NCI-H748 (cell line): ENCODE results near the gene ANK2.

Experiments used
- DNase-seq: peaks from one replicate; lab custom pipeline; 2025; ENCODE audit not compliant: unreplicated experiment; lab: John Stamatoyannopoulos, UW

ANK2 gene

DNA sequence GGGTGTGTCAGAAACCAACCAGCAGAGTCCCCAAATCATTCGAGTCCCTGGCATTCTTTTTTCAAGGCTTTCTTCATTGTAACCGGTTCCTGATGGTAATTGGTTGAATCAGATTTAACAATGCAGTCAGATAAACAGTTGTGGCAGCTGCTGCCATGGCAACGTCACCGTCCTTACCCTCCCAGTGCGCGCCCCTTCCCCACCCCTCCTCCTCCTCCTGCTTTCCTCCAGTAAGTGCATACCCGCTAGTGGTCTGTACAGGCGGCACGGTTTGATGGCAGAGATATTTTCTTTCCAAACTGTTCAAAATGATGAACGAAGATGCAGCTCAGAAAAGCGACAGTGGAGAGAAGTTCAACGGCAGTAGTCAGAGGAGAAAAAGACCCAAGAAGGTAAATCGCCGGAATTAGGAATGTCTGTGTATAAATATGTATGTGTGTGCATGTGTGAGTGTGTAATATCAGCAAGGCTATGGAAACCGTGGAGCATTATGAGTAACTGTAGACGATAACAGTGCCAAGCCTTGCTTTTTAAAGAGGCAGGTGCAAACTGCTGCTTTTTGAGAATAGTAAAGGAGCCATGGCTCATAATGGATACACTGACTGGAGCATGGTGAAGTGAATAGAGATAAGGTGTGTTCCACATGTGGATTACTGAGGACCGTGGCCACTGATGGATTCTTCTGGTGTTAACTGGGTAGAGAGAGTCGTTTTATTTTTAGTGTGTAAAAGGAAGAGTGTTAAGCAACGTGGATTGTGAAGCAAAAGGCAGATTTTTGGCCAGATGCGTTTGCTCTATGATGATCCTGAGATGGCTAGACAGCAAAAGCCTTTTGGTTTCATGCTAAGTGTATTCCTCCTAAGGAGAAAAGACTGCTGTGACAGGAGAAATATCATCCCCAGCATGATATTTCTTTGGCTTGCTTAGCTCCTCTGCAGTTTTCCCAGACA lies at the start of gene ANK2:
Gene ANK2 (plus strand): TSS at position 233 of the 950 bp plus-strand sequence. CDS start 76 bp downstream, at position 309.
- DNase-seq, result peak; percentile 97

GRCh38 chr4:113003841-113004240 lies 45.6 kb upstream of the ANK2 start:
- no peak for DNase-seq

DNA sequence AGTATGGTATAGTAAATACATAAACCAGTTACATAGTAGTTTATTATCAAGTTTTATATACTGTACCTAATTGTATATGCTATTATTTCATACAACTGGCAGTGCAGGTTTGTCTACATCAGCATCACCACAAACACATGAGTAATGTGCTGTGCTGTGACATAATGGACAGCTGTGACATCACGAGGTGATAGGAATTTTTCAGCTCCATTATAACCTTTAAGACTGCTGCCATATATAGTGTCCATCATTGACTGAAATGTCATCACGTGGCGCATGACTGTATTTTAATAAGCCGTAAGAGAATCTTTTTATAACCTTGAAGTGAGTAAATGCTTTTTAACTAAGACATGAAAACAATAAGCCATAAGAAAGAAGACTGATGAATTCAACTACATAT lies 44.8 kb upstream of the ANK2 start:
- no peak for DNase-seq

DNA sequence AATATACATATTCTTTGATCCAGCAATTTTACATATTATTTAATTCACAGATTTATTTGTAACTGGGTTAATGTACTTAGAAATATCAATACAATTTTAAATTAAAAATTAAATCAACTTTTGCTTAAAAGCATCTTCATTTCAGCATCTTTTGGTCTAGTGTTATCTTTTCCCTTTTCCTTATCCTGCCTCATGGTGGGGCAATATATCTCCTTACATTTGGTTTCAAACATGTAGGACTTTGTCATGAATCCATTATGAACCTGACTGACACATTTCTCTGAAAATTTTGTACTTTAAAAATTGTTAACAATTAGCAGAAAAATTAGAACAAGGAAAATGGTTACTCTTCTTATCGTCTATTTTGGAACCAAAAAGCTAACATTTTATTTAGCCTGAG lies 42.8 kb upstream of the ANK2 start:
- peak; percentile 7 for DNase-seq

DNA sequence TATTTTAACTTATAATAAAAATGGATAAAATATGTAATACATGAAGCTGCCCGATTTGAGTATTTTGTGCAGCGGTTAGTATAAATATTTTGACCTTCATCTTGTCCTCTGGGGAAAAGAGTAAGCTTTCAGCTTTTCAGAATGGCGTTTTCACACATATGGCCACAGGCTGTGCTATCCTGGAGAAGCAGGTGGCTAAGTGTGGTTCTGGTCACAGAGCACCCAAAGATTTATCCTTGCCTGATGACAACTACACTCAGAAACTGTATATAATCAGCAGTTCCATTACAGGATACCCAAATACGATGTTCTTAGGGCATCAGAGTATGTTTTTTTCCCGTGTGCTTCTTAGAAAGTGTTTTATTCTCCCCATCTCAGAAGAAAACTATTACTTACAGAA lies 42.3 kb upstream of the ANK2 start:
- DNase-seq, result peak; percentile 26

GRCh38 chr4:113008135-113008534 lies 41.3 kb upstream of the ANK2 start:
- peak; percentile 5 for DNase-seq

- peak; percentile 38 for DNase-seq
These were observed 40.7 kb upstream of the ANK2 start for GRCh38 chr4:113008716-113009115.

DNA sequence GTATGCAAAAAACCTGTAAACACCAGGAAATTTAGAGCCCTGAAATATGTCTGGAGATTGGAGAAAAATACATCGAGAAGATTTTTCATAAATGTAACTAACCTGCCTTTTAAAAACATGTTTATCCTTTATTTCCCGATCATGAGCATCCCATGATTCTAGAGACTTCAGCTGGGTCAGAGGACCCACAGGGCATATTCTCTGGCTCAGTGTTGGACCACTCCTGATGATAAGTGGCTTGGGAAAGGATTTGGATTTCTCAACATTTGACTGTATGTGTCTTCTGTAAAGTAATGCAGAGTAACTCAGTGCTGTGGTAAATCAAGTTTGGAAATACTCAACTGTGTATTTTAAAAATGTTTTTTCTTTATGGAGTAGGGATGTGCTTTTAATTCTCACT lies 40.0 kb upstream of the ANK2 start:
- DNase-seq, result peak; percentile 3

DNA sequence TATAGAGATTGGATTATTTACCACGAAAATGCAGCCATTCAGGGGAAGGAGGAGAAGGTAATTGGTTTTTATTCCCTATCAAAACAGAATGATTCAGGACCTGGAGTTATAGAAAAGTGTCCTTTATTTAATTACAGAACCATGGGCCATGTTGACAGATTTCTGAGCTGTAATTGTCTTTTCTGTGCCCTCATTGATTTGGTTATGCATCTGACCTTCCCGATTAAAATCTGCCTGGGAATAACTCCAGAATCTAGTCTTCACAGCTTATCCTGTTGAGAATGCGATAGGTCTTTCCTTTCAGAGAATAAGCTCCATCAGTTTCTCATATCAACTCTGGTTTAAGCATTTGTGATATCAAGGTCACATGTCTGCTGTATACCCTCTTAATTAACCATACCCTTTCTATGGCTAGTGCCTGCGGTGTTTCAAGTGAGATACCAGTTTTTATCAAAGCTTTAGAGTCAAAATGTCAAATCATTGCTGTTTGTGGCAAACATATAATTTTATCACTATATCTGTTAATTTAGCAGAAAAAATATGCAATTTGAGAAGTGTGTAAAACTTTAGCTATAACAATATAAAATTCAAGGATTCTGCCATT lies 37.2 kb upstream of the ANK2 start:
- DNase-seq, result no peak

DNA sequence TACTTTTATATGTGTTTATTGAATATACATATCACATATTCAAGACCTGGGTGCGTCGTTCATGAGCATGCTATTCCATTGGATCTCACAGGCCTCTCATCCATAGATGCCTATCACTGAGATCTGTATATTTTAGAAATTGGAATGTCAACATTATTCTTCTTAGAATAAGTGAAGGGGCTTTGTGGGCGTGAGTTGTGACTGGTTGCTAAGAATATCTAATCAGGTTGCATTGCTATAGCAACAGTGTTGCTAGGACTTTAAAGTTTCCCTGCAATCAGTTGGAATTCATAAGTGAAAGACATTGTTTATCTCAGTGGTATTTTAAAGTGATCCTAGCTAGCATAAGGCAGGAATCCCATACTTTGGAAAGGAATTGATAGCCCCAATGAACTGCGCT lies 36.7 kb upstream of the ANK2 start:
- DNase-seq, result peak; percentile 83

GRCh38 chr4:113013751-113014150 lies 35.7 kb upstream of the ANK2 start:
- no peak for DNase-seq

DNA sequence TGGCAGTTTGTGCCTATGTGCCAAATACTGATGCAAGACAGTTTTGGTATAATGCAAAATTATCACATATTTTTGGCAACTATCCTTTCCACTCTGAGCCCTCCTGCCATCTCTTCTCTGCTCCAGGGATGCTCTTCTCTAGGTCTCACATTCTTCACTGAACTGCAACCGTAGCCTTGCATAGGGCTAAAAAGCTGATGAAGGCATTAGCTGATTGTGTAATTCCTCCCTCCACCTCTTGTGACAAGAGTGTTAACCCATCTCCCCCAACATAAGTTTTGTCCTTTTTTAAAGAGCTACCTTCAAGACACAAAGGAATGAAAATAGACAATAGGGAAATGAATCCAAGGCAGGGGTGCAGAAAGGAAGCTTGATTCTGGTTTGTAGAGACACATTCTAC lies 33.1 kb upstream of the ANK2 start:
- DNase-seq, result no peak

DNA sequence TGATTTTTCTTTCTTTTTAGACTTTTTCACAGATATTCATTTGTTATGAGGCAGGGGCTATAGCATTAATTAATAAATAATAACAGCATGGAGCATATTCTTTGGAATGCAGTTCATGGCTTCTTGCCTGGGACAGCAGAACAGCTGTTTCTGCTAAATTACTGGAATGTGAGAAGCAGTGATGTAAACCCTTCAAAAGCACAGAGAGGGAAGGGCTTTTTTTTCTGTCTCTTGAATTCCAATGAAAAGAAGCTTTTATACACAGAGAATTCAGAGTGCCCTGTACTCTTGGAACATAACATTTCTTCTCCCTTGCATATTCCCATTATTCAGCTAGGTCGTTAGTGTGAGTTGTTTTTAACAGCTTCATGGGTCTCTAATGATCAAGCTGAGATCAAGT lies 28.5 kb upstream of the ANK2 start:
- DNase-seq, result no peak

DNA sequence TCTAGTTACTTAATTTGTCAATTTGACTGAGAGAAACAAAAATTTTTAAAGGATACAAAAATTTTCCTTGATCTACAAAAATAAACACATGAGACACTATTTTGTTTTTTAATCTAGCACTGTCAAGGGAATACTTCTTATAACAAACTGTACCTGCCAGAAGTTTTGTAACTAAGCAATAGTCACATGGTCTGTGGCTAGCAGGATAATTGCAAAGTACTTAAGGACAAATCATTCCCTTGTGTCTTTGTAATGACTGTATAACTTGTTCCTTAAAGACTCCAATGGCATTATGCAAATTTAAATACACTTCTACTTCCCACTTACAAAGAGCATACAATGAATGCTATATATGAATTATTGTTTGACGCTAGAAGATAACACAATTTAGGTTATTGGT lies 25.1 kb upstream of the ANK2 start:
- no peak for DNase-seq

DNA sequence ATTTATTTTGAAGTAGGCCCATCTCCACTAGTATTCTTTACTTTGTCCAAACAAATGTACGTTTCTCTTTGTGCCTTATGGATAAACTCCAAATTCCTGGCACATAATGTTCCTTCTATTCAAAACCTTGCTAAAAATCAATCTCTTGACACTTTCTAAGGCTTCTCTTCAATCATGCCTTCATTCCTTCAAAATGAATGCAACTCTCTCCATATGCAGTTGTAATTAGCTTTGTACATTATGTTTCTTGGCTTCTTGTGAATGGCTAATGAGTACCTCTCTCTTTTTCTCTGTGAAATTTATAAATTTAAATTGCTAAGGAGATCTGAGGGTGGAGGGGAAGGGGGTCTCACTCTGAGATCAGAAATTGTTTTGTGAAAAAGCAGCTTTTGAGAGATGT lies 24.0 kb upstream of the ANK2 start:
- no peak for DNase-seq

GRCh38 chr4:113026556-113026955 lies 22.9 kb upstream of the ANK2 start:
- no peak for DNase-seq

GRCh38 chr4:113028074-113028473 lies 21.4 kb upstream of the ANK2 start:
- no peak for DNase-seq

- DNase-seq, result no peak
These were observed 18.2 kb upstream of the ANK2 start for GRCh38 chr4:113031212-113031611.

GRCh38 chr4:113040793-113041192 lies 8.7 kb upstream of the ANK2 start:
- no peak for DNase-seq

- DNase-seq, result no peak
These were observed 7.0 kb upstream of the ANK2 start for GRCh38 chr4:113042502-113042901.

DNA sequence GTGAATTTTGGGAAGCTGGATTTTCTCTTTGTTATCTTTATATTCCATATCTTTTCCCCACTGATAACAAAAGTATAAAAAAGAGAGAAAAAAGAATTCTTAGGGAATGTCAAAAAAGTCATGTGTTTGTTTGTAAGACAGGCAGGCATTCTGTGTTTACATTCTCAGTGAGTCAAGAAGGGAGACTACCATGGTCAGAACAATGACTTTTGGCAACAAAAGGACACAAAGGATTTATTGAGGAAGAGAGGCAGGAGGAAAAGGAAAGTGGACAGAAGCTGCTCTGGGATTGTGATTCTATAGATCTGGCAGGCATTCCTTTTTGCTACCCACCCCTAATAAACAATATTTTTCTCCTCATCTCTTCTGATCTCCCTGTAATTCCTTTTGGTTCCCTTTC lies 5.9 kb upstream of the ANK2 start:
- DNase-seq, result no peak

- peak; percentile 47 for DNase-seq
These were observed 910 bp downstream of the ANK2 start for GRCh38 chr4:113050371-113050755.
